Ovary (tissue), 9 donors: ENCODE data around the gene RPL22L1. TPM values are rescaled to one million over a fixed set of nuclear protein-coding genes. Genes with fewer than 3 reads are reported as not detected.

Experiments used
- DNase-seq, 5 donors: peaks; one replicate each; pipeline ENCODE4 v3.0.0-alpha.2; 2019 to 2020
- H3K27ac ChIP-seq, 2 donors: fragments of 200-600 bp; one replicate each; pipeline versions ENCODE4 v1.5.1 to v1.8.0; 2019 to 2022
- H3K27me3 ChIP-seq: fragments of 200-600 bp; one replicate; pipeline ENCODE4 v1.8.0; 2022
- H3K36me3 ChIP-seq: fragments of 200-600 bp; sonication (generic); one replicate; pipeline ENCODE4 v1.5.1; 2019
- H3K4me1 ChIP-seq: one replicate; pipeline ENCODE4 v1.8.1; 2013; ENCODE audit warnings: mild to moderate bottlenecking, moderate library complexity; ENCODE audit not compliant: insufficient read depth
- H3K4me3 ChIP-seq: fragments of 200-600 bp; sonication (generic); one replicate; pipeline ENCODE4 v1.5.1; 2017
- H3K9me3 ChIP-seq, 2 donors: fragments of 200-600 bp in 1 of 2; sonication (generic) in 1 of 2; one replicate each; pipeline versions ENCODE4 v1.5.1 to v1.8.1; 2013 to 2019; ENCODE audit warnings: mild to moderate bottlenecking in 1 of 2, moderate library complexity in 1 of 2
- CTCF ChIP-seq, 3 donors: fragments of 450-650 bp in 2 of 3; fragments of 200-600 bp in 1 of 3; IDR thresholded peaks; one replicate each; pipeline versions ENCODE4 v1.5.1 to v1.8.0; 2016 to 2022; ENCODE audit warnings: antibody characterized with exemption in 3 of 3, mild to moderate bottlenecking in 1 of 3
- EP300 ChIP-seq: sonication (generic); formaldehyde crosslinking; IDR thresholded peaks from one replicate; pipeline ENCODE4 v1.6.1; 2017; ENCODE audit warnings: antibody characterized with exemption
- POLR2A ChIP-seq: fragments of 450-650 bp; IDR thresholded peaks from one replicate; pipeline ENCODE4 v1.6.1; 2017; ENCODE audit warnings: antibody characterized with exemption, mild to moderate bottlenecking, moderate library complexity
- WGBS, 3 donors: extraction: QIAGEN DNeasy Blood & Tissue Kit in 1 of 3; methylation state at CpG; one replicate each; pipeline versions ENCODE4 v1.1.5 to v1.1.7; 2013 to 2017; 5-methylcytosine and 5-hydroxymethylcytosine counted together
- intact Hi-C, 4 donors: fragments of 100-400 bp; cut with DNase I; formaldehyde crosslinking; loops; one replicate each; pipeline versions ENCODE4 v1.11.0 to v1.15.1; 2022 to 2023
- polyA plus RNA-seq, 2 donors: library from polyadenylated mRNA; stranded (reverse); fragments of 200-250 nt in 1 of 2; fragments of 350-450 nt in 1 of 2; fragmentation: Illumina TruSeq in 1 of 2; extraction: RNeasy Lipid Tissue Mini Kit (QIAGEN cat#74804) in 1 of 2; gene quantifications; one replicate each; pipeline ENCODE4 v1.2.3, GENCODE V29; 2013 to 2014
- total RNA-seq, 7 donors: library from RNA; depleted of rRNA in 2 of 7; stranded (reverse); fragments of >200 nt in 2 of 7; fragmentation: NEBNext Ultra II Directional in 3 of 7; extraction: Animal tissue kit (Norgen Biotek cat#: 25700) in 3 of 7; gene quantifications; one replicate each; pipeline versions ENCODE4 v1.1.0 to v1.2.4, GENCODE V29; 2016 to 2023
- donor health status: DM: no; HTN: no; CAD: no; lungs with moderate emphysema.
- donor health status: DM: no; HTN: no; CAD: no.
- donor health status: Bipolar disorder and iron deficiency.
- donor health status: DM: yes; HTN: yes; CAD: no.
- donor health status: DM: no; HTN: no; CAD: no.
- donor health status: DM: yes; HTN: yes; CAD: no.

Gene RPL22L1
- total and polyA plus RNA-seq, 9 donors: 41.7 to 171 (median 68.4) TPM

GRCh38 chr3:170866499-170866898, 3.5 kb downstream of the RPL22L1 start:
- 81 to 88% (median 87%) methylated on average over 3 of the region's 3 CpGs for WGBS, 3 donors

GRCh38 chr3:170865209-170866094, 4.5 kb downstream of the RPL22L1 start:
- H3K4me1 ChIP-seq: peaks cover 4% of the 10 kb centered on the region
- WGBS, 3 donors: 83 to 89% (median 85%) methylated on average over 10 of the region's 10 CpGs
- intact Hi-C loops: loop anchor here in 1 of 4 donors (10.0 kb wide), 1 partner anchor 681 kb away; the partner anchor contains the start of gene PHC3
- H3K9me3 ChIP-seq: no peaks in the 10 kb centered on the region
- TF ChIP-seq EP300 (no peak), CTCF (IDR thresholded peaks at IDR 0.05) (no peak), POLR2A (no peak)
- DNase-seq: no peak
- H3K36me3 ChIP-seq: no peaks in the 10 kb centered on the region
- H3K27ac ChIP-seq: no peak overlapping the region
- H3K4me3 ChIP-seq: no peak overlapping the region
- no peaks in the 10 kb centered on the region for H3K27me3 ChIP-seq

More at GRCh38 chr3:170866499-170866898, 3.5 kb downstream of the RPL22L1 start:
- Histone ChIP-seq H3K4me3 (no peak overlapping the region), H3K27me3 (no peaks in the 10 kb centered on the region), H3K9me3 (no peaks in the 10 kb centered on the region), H3K27ac (no peak overlapping the region), H3K36me3 (no peaks in the 10 kb centered on the region), H3K4me1 (peaks cover 4% of the 10 kb centered on the region)
- intact Hi-C loops: loop anchor here in 1 of 4 donors (10.0 kb wide), 1 partner anchor 682 kb away; the partner anchor contains the start of gene PHC3
- TF ChIP-seq POLR2A (no peak), EP300 (no peak), CTCF (IDR thresholded peaks at IDR 0.05) (no peak)
- DNase-seq: no peak

- WGBS, 3 donors: 70 to 73% (median 73%) methylated on average over 6 of the region's 6 CpGs
- intact Hi-C loops: loop anchor here in 1 of 4 donors (10.0 kb wide), 1 partner anchor 680 kb away; the partner anchor contains the start of gene PHC3
- no peak overlapping the region for H3K27ac ChIP-seq
These were observed 5.3 kb downstream of the RPL22L1 start for GRCh38 chr3:170864525-170865208.

More at GRCh38 chr3:170864525-170865208, 5.3 kb downstream of the RPL22L1 start:
- Histone ChIP-seq H3K4me1 (peaks cover 4% of the 10 kb centered on the region), H3K9me3 (no peaks in the 10 kb centered on the region), H3K36me3 (no peaks in the 10 kb centered on the region), H3K27me3 (no peaks in the 10 kb centered on the region), H3K4me3 (no peak overlapping the region)
- TF ChIP-seq POLR2A (no peak), CTCF (IDR thresholded peaks at IDR 0.05) (no peak), EP300 (no peak)
- DNase-seq: no peak
